H9 (cell line): Measurements from ENCODE around the gene CACNG5. TPM values are rescaled to one million over a fixed set of nuclear protein-coding genes. Genes with fewer than 3 reads are reported as not detected.

ENCODE experiments used
- DNase-seq: peaks from one replicate; pipeline ENCODE4 v3.0.0-alpha.2; 2017
- H2AFZ ChIP-seq: one replicate; pipeline ENCODE4 v1.6.1; 2013; ENCODE audit warnings: mild to moderate bottlenecking, low read length, control low read depth, moderate library complexity
- H2AK5ac ChIP-seq: 2 replicates; pipeline ENCODE4 v1.6.1; 2013; ENCODE audit warnings: low read length, control low read depth, mixed read lengths; ENCODE audit not compliant: insufficient read length
- H2BK120ac ChIP-seq: one replicate; pipeline ENCODE4 v1.6.1; 2013; ENCODE audit warnings: low read depth, mild to moderate bottlenecking, low read length, control low read depth, inconsistent platforms; ENCODE audit not compliant: poor library complexity, severe bottlenecking
- H2BK12ac ChIP-seq: 2 replicates; pipeline ENCODE4 v1.6.1; 2013; ENCODE audit warnings: low read length, control low read depth, mixed read lengths, low read depth; ENCODE audit not compliant: insufficient read length
- H2BK15ac ChIP-seq: 2 replicates; pipeline ENCODE4 v1.6.1; 2013; ENCODE audit warnings: low read depth, low read length, control low read depth
- H2BK20ac ChIP-seq: one replicate; pipeline ENCODE4 v1.6.1; 2013; ENCODE audit warnings: low read depth, mild to moderate bottlenecking, low read length, control low read depth, inconsistent platforms; ENCODE audit not compliant: poor library complexity, severe bottlenecking
- H2BK5ac ChIP-seq: 2 replicates; pipeline ENCODE4 v1.6.1; 2013; ENCODE audit warnings: low read length, control low read depth, mixed read lengths; ENCODE audit not compliant: insufficient read length
- H3K14ac ChIP-seq: 2 replicates; pipeline ENCODE4 v1.6.1; 2013; ENCODE audit warnings: low read length, control low read depth; ENCODE audit not compliant: insufficient read depth
- H3K18ac ChIP-seq: 2 replicates; pipeline ENCODE4 v1.6.1; 2013; ENCODE audit warnings: low read depth, mild to moderate bottlenecking, mixed read lengths, low read length, control low read depth; ENCODE audit not compliant: insufficient read length
- H3K23ac ChIP-seq: 2 replicates; pipeline ENCODE4 v1.6.1; 2013; ENCODE audit warnings: low read length, control low read depth, mixed read lengths, low read depth; ENCODE audit not compliant: insufficient read length
- H3K23me2 ChIP-seq: 2 replicates; pipeline ENCODE4 v1.6.1; 2013; ENCODE audit warnings: low read depth, mild to moderate bottlenecking, mixed read lengths, low read length, control low read depth; ENCODE audit not compliant: insufficient read length, poor library complexity, severe bottlenecking
- H3K27ac ChIP-seq: 2 replicates; pipeline ENCODE4 v1.5.1; 2013; ENCODE audit warnings: low read length, control low read depth, mixed read lengths, low read depth; ENCODE audit not compliant: insufficient read length
- H3K27me3 ChIP-seq: 2 replicates; pipeline ENCODE4 v1.6.1; 2013; ENCODE audit warnings: low read length, control low read depth, inconsistent platforms; ENCODE audit not compliant: insufficient read depth
- H3K4ac ChIP-seq: 2 replicates; pipeline ENCODE4 v1.6.1; 2013; ENCODE audit warnings: low read depth, mild to moderate bottlenecking, control low read depth, inconsistent platforms, low read length, moderate library complexity
- H3K4me1 ChIP-seq: 2 replicates; pipeline ENCODE4 v1.6.1; 2013; ENCODE audit warnings: low read length, control low read depth, inconsistent platforms; ENCODE audit not compliant: insufficient read depth
- H3K4me2 ChIP-seq: 2 replicates; pipeline ENCODE4 v1.6.1; 2013; ENCODE audit warnings: low read length, control low read depth, mixed read lengths; ENCODE audit not compliant: insufficient read length, insufficient read depth
- H3K56ac ChIP-seq: 2 replicates; pipeline ENCODE4 v1.6.1; 2013; ENCODE audit warnings: low read depth, mild to moderate bottlenecking, mixed read lengths, low read length, control low read depth; ENCODE audit not compliant: insufficient read length
- H3K79me1 ChIP-seq: 2 replicates; pipeline ENCODE4 v1.6.1; 2013; ENCODE audit warnings: low read depth, mild to moderate bottlenecking, moderate library complexity, low read length, control low read depth, inconsistent platforms; ENCODE audit not compliant: insufficient read depth, poor library complexity, severe bottlenecking
- H3K79me2 ChIP-seq: 2 replicates; pipeline ENCODE4 v1.6.1; 2013; ENCODE audit warnings: low read length, control low read depth, inconsistent platforms; ENCODE audit not compliant: insufficient read depth
- H3K9ac ChIP-seq: 2 replicates; pipeline ENCODE4 v1.6.1; 2013; ENCODE audit warnings: low read length, control low read depth, mixed read lengths; ENCODE audit not compliant: insufficient read length; ENCODE audit errors: extremely low read depth
- H3K9me3 ChIP-seq: one replicate; pipeline ENCODE4 v1.6.1; 2013; ENCODE audit warnings: low read depth, low read length, inconsistent platforms; ENCODE audit not compliant: control insufficient read depth
- H3T11ph ChIP-seq: one replicate; pipeline ENCODE4 v1.6.1; 2013; ENCODE audit warnings: mild to moderate bottlenecking, low read length, control low read depth, inconsistent platforms
- H4K20me1 ChIP-seq: one replicate; pipeline ENCODE4 v1.6.1; 2013; ENCODE audit not compliant: control insufficient read depth, insufficient read length, insufficient read depth
- H4K5ac ChIP-seq: 2 replicates; pipeline ENCODE4 v1.6.1; 2013; ENCODE audit warnings: low read depth, mild to moderate bottlenecking, mixed read lengths, low read length, control low read depth; ENCODE audit not compliant: insufficient read length
- H4K8ac ChIP-seq: replicated peaks from 2 replicates; pipeline ENCODE4 v1.6.1; 2013; ENCODE audit warnings: low read length, control low read depth, mixed read lengths, low read depth; ENCODE audit not compliant: insufficient read length
- H4K91ac ChIP-seq: 2 replicates; pipeline ENCODE4 v1.6.1; 2013; ENCODE audit warnings: low read depth, mild to moderate bottlenecking, moderate library complexity, mixed read lengths, low read length, control low read depth; ENCODE audit not compliant: insufficient read length
- H3K27ac Mint-ChIP-seq, 3 experiments: 2 replicates in 2 of 3; 3 replicates in 1 of 3; pipeline ENCODE4 v1.8.0; 2020 to 2021; ENCODE audit warnings: mixed read lengths in 3 of 3, mild to moderate bottlenecking in 1 of 3, moderate library complexity in 1 of 3
- H3K27me3 Mint-ChIP-seq: 2 replicates; pipeline ENCODE4 v1.8.0; 2021; ENCODE audit warnings: low read depth, mild to moderate bottlenecking, moderate library complexity, mixed read lengths
- H3K36me3 Mint-ChIP-seq, 3 experiments: 2 replicates in 2 of 3; 3 replicates in 1 of 3; pipeline ENCODE4 v1.8.0; 2020 to 2021; ENCODE audit warnings: low read depth in 3 of 3, mixed read lengths in 3 of 3; ENCODE audit not compliant: insufficient read depth in 1 of 3
- H3K4me1 Mint-ChIP-seq, 2 experiments: 2 replicates each; pipeline ENCODE4 v1.8.0; 2020; ENCODE audit warnings: mixed read lengths in 2 of 2
- H3K4me3 Mint-ChIP-seq, 2 experiments: 2 replicates in 1 of 2; 3 replicates in 1 of 2; pipeline ENCODE4 v1.8.0; 2020 to 2021; ENCODE audit warnings: mild to moderate bottlenecking in 2 of 2, mixed read lengths in 2 of 2, moderate library complexity in 1 of 2
- H3K9me3 Mint-ChIP-seq, 2 experiments: 2 replicates in 1 of 2; 3 replicates in 1 of 2; pipeline ENCODE4 v1.8.0; 2020; ENCODE audit warnings: mild to moderate bottlenecking in 2 of 2, mixed read lengths in 2 of 2, moderate library complexity in 1 of 2
- CTCF ChIP-seq: fragments of 200-600 bp; sonication (generic); conservative IDR thresholded peaks from 3 replicates; pipeline ENCODE4 v1.8.0; 2021; ENCODE audit warnings: antibody characterized with exemption, mild to moderate bottlenecking
- WGBS: extraction: QIAGEN DNeasy Blood & Tissue Kit; methylation state at CpG from one replicate; pipeline ENCODE4 v1.1.7; 2013; ENCODE audit warnings: missing lambda C conversion rate, low lambda C conversion rate, mixed read lengths; ENCODE audit not compliant: insufficient read length; ENCODE audit errors: extremely low coverage; 5-methylcytosine and 5-hydroxymethylcytosine counted together
- total RNA-seq: library from RNA; stranded (reverse); gene quantifications from 2 replicates; pipeline ENCODE4 v1.2.1, GENCODE V29; 2021

Gene CACNG5
- total RNA-seq, 1 experiment from 2014 or later: 1.6 TPM

GRCh38 chr17:66863820-66864219, 28.9 kb downstream of the CACNG5 start:
- Histone ChIP-seq H3K9me3 (no peaks in the 10 kb centered on the region), H3K9ac (no peak overlapping the region), H3K27ac (no peak overlapping the region), H2BK15ac (no peak overlapping the region), H3T11ph (no peak overlapping the region), H2BK20ac (no peak overlapping the region), H3K4me2 (no peak overlapping the region), H3K79me1 (no peaks in the 10 kb centered on the region), H3K4ac (no peak overlapping the region), H3K27me3 (no peaks in the 10 kb centered on the region), H4K20me1 (no peaks in the 10 kb centered on the region), H4K91ac (no peak overlapping the region), H3K14ac (no peak overlapping the region), H2AK5ac (no peak overlapping the region), H3K79me2 (no peaks in the 10 kb centered on the region), H3K18ac (no peak overlapping the region), H3K4me1 (no peaks in the 10 kb centered on the region), H4K5ac (no peak overlapping the region), H3K23ac (no peak overlapping the region), H3K56ac (no peak overlapping the region), H2BK5ac (no peak overlapping the region), H2BK12ac (no peak overlapping the region), H4K8ac (no peak overlapping the region), H2AFZ (no peak overlapping the region), H2BK120ac (no peak overlapping the region), H3K23me2 (no peaks in the 10 kb centered on the region)
- H3K36me3 Mint-ChIP-seq: no peaks in the 10 kb centered on the region; a peak in 1 of 7 replicates
- H3K27ac Mint-ChIP-seq: no peak overlapping the region
- H3K4me1 Mint-ChIP-seq: no peaks in the 10 kb centered on the region
- no peak overlapping the region for H3K4me3 Mint-ChIP-seq
- H3K27me3 Mint-ChIP-seq: peaks cover 4% of the 10 kb centered on the region
- no peak for DNase-seq
- no peak for TF ChIP-seq CTCF
- no CpG with 5 or more reads among the region's 2 CpGs for whole genome bisulfite sequencing
- peaks cover 0 to 17% of the 10 kb centered on the region in 2 experiments; a peak in 4 of 5 replicates for H3K9me3 Mint-ChIP-seq
